ENCODE data around the gene FKRP.

FKRP gene

DNA sequence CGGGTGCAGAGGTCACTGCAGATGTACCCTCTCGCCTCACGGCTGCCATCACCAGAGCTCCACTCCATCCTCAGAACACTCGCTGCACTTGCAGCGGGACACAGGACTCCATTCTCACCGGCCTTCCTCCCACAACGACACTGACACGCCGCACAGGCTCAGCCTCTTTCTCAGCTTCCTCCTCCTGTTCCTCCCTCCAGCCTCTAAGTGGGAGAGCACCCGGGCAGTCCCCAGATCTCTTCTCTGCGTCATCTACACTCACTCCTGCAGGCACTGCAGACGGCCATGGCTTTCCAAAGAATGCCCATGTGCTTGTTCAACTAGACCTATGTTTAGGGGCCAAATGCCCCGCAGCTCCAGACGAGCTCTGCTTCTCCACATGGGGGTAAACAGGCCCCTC lies 14.3 kb upstream of the FKRP start:
- Histone ChIP-seq H3K27ac (ENCODE audit: low read depth, low read length) (no peak overlapping the region), H3K36me3 (ENCODE audit: control insufficient read depth in 1 of 2, insufficient read depth in 2 of 2, low read length in 2 of 2) (peaks cover 46 to 84% of the 10 kb centered on the region in 2 donors)

DNA sequence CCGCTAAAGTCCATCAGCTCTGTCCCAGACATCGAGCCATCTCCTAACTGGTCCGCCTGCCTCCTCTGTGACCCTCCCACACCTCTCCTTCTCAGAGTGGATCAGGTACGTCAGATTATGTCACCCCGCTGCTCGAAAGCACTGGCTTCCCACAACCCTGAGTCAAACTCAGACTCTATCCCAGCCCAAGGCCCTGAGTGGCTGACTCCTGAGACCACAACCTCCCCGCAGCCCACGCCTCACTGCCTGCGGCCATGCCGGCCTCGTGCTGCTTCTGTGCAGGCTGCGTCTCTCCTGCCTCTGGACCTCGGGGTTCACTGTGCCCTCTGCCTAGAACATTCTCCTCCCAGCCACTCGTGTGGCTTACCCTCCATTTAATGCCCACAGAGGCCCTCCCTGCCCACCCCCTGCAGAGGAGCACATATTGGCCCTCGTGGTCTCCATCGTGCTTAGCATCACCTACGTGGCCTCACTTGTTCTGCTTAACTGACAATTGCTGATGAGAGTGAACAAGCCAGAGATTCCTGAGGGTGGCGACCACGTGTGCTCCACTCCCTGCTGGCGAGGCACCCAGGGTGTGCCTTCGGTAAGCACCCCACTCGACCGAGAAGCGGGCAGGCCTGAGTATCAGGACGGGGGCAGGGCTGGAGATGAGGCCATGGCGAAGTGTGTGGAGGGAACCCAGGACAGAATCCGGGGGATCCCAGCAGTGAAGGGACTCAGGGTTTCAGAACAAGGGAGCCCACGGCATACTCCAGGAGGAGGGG lies 13.5 kb upstream of the FKRP start:
- Histone ChIP-seq H3K9me3 (ENCODE audit: control insufficient read depth in 1 of 2, low read length in 2 of 2) (no peaks in the 10 kb centered on the region), H3K27ac (ENCODE audit: low read depth, low read length) (no peak overlapping the region), H3K9ac (ENCODE audit: low read depth in 1 of 2, low read length in 2 of 2) (no peak overlapping the region), H3K4me3 (ENCODE audit: low read depth in 1 of 2, low read length in 2 of 2) (no peak overlapping the region), H3K4me1 (ENCODE audit: control insufficient read depth in 1 of 2, insufficient read depth in 2 of 2, low read length in 2 of 2) (peaks cover 8 to 24% of the 10 kb centered on the region in 2 donors), H3K36me3 (ENCODE audit: control insufficient read depth in 1 of 2, insufficient read depth in 2 of 2, low read length in 2 of 2) (peaks cover 49 to 84% of the 10 kb centered on the region in 2 donors), H3K27me3 (ENCODE audit: control insufficient read depth in 1 of 2, insufficient read depth in 2 of 2, low read length in 2 of 2) (no peaks in the 10 kb centered on the region)

More for the DNA sequence above, 14.3 kb upstream of the FKRP start:
- Histone ChIP-seq H3K27me3 (ENCODE audit: control insufficient read depth in 1 of 2, insufficient read depth in 2 of 2, low read length in 2 of 2) (no peaks in the 10 kb centered on the region), H3K4me1 (ENCODE audit: control insufficient read depth in 1 of 2, insufficient read depth in 2 of 2, low read length in 2 of 2) (peaks cover 8 to 18% of the 10 kb centered on the region in 2 donors), H3K9ac (ENCODE audit: low read depth in 1 of 2, low read length in 2 of 2) (no peak overlapping the region), H3K4me3 (ENCODE audit: low read depth in 1 of 2, low read length in 2 of 2) (no peak overlapping the region), H3K9me3 (ENCODE audit: control insufficient read depth in 1 of 2, low read length in 2 of 2) (no peaks in the 10 kb centered on the region)

DNA sequence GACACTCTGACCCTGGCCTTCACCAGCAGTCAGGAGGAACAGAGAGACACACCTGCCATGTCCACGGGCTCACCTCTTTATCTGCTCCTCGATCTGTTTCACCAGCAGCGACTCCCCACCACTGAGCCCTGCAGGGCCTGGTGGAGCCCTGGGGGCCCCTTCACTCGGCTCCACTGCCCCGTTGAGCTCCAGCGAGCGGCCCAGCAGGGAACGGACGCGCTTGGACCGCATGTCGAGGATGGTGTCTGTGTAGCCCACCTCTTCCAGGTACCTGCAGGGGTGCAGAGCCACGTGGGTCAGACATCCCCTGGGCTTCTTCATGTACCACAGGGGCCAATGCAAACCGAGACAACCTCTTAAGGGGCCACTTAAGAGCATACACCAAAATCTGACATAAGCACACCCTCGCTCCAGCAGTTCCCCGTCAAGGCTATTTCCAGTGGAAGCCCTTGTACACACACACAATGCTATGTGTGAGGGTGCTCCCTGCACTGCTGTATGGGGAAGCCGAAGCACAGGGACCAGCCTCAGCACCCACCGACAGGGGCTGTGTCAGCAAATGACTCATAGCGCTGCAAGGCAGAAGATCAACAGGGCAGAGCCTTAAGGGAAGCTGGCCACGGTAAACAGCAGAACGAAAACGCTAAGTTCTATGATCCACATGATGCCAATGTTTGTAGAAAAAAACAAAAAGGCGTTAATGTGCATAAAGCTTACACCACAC lies 12.7 kb upstream of the FKRP start:
- H3K9ac ChIP-seq (ENCODE audit: low read depth in 1 of 2, low read length in 2 of 2), result no peak overlapping the region
- H3K27me3 ChIP-seq (ENCODE audit: control insufficient read depth in 1 of 2, insufficient read depth in 2 of 2, low read length in 2 of 2), result no peaks in the 10 kb centered on the region
- H3K36me3 ChIP-seq (ENCODE audit: control insufficient read depth in 1 of 2, insufficient read depth in 2 of 2, low read length in 2 of 2), result peaks cover 44 to 84% of the 10 kb centered on the region in 2 donors
- H3K4me1 ChIP-seq (ENCODE audit: control insufficient read depth in 1 of 2, insufficient read depth in 2 of 2, low read length in 2 of 2), result peaks cover 8 to 24% of the 10 kb centered on the region in 2 donors
- H3K9me3 ChIP-seq (ENCODE audit: control insufficient read depth in 1 of 2, low read length in 2 of 2), result no peaks in the 10 kb centered on the region
- no peak overlapping the region for H3K27ac ChIP-seq (ENCODE audit: low read depth, low read length)
- H3K4me3 ChIP-seq (ENCODE audit: low read depth in 1 of 2, low read length in 2 of 2), result no peak overlapping the region

DNA sequence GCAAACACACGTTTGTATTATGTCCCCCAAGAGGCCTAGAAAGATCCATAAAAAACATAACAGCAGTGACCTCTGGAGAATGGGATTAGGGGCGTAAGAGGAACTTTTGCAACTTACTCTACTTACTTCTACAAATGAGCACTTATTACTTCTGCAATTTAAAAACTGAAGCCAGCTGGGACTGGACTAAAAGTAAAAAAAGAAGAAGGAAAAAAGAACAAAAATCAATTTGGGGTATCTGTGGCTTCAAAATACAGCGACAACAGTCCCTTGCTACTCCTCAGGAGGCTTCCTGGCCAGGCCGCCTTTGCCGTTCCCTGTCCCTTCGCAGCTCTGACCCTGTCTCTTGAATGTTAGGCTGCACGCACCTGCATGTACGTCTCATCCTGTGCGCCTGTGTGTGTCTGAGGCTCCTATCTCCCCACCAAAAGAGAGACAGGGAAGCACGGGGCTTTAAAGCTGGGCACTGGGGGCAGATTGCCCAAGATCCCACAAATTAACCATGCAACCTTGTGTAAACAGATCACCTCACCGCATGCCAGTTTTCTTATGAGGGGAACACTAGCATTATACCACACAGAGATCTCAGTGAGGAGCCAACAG lies 12.1 kb upstream of the FKRP start:
- H3K9me3 ChIP-seq (ENCODE audit: control insufficient read depth in 1 of 2, low read length in 2 of 2), result no peaks in the 10 kb centered on the region
- peaks cover 44 to 85% of the 10 kb centered on the region in 2 donors for H3K36me3 ChIP-seq (ENCODE audit: control insufficient read depth in 1 of 2, insufficient read depth in 2 of 2, low read length in 2 of 2)
- H3K4me1 ChIP-seq (ENCODE audit: control insufficient read depth in 1 of 2, insufficient read depth in 2 of 2, low read length in 2 of 2), result peaks cover 7 to 23% of the 10 kb centered on the region in 2 donors
- H3K9ac ChIP-seq (ENCODE audit: low read depth in 1 of 2, low read length in 2 of 2), result no peak overlapping the region
- no peak overlapping the region for H3K27ac ChIP-seq (ENCODE audit: low read depth, low read length)
- H3K4me3 ChIP-seq (ENCODE audit: low read depth in 1 of 2, low read length in 2 of 2), result no peak overlapping the region
- no peaks in the 10 kb centered on the region for H3K27me3 ChIP-seq (ENCODE audit: control insufficient read depth in 1 of 2, insufficient read depth in 2 of 2, low read length in 2 of 2)

DNA sequence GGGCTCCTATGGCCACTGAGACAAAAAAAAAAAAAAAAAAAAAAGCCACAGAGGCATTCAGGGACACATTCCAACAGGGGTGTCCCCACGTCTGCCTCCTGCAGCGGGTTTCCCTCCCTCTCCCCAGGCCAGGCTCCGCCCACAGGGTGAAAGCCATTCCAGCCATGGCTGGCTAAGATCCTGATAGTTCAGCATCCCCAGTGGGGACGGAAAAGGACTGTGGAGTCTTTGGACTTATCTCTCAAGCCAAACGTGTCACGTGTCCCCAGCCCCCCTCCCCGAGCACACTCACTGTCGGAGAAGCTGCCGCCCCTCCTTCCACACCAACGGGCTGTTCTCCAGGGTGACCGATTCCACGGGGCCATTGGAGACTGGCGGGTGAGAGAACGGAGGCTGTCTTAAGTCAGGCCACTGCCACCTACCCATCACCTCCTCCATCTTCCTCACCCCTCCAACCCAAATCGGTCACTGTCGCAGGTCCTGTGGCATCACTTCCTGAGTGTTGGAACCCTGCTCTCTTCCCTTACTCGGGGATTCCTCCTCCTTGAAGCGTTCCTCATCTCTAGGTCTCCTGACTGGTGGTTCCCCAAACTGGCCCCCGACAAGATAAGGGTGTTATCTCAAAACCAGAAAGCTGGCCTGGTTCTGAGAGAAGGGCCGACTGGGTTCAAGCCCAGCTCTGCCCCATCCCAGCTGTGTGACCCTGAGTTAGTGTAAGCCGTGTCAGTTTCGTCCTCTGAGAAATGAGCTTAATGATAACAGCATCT lies 9.1 kb upstream of the FKRP start:
- Histone ChIP-seq H3K9me3 (ENCODE audit: control insufficient read depth in 1 of 2, low read length in 2 of 2) (no peaks in the 10 kb centered on the region), H3K27ac (ENCODE audit: low read depth, low read length) (no peak overlapping the region), H3K27me3 (ENCODE audit: control insufficient read depth in 1 of 2, insufficient read depth in 2 of 2, low read length in 2 of 2) (no peaks in the 10 kb centered on the region), H3K9ac (ENCODE audit: low read depth in 1 of 2, low read length in 2 of 2) (no peak overlapping the region), H3K4me1 (ENCODE audit: control insufficient read depth in 1 of 2, insufficient read depth in 2 of 2, low read length in 2 of 2) (peaks cover 3 to 10% of the 10 kb centered on the region in 2 donors), H3K4me3 (ENCODE audit: low read depth in 1 of 2, low read length in 2 of 2) (no peak overlapping the region), H3K36me3 (ENCODE audit: control insufficient read depth in 1 of 2, insufficient read depth in 2 of 2, low read length in 2 of 2) (peaks cover 29 to 76% of the 10 kb centered on the region in 2 donors)

DNA sequence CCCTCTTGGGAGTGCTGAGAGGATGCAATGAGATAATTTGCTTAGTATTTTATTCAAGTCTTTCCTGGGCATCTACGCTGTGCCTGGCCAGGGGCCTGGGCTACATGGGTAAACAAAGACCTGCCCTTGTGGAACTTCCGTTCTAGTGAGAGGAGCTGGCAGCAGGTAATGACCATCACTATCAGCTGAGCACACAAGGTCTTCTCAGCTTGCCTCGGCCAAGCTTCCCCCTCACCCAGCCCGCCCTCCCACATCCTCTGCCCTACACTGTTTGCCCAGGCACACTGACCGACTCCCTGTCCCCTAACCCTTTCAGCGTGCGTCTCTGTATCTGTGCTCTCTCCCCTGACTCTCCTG lies 8.6 kb upstream of the FKRP start:
- peaks cover 25 to 77% of the 10 kb centered on the region in 2 donors for H3K36me3 ChIP-seq (ENCODE audit: control insufficient read depth in 1 of 2, insufficient read depth in 2 of 2, low read length in 2 of 2)
- no peak overlapping the region for H3K27ac ChIP-seq (ENCODE audit: low read depth, low read length)
- H3K4me1 ChIP-seq (ENCODE audit: control insufficient read depth in 1 of 2, insufficient read depth in 2 of 2, low read length in 2 of 2), result peaks cover 3 to 10% of the 10 kb centered on the region in 2 donors
- H3K9me3 ChIP-seq (ENCODE audit: control insufficient read depth in 1 of 2, low read length in 2 of 2), result no peaks in the 10 kb centered on the region
- H3K27me3 ChIP-seq (ENCODE audit: control insufficient read depth in 1 of 2, insufficient read depth in 2 of 2, low read length in 2 of 2), result no peaks in the 10 kb centered on the region
- H3K9ac ChIP-seq (ENCODE audit: low read depth in 1 of 2, low read length in 2 of 2), result no peak overlapping the region
- H3K4me3 ChIP-seq (ENCODE audit: low read depth in 1 of 2, low read length in 2 of 2), result no peak overlapping the region

DNA sequence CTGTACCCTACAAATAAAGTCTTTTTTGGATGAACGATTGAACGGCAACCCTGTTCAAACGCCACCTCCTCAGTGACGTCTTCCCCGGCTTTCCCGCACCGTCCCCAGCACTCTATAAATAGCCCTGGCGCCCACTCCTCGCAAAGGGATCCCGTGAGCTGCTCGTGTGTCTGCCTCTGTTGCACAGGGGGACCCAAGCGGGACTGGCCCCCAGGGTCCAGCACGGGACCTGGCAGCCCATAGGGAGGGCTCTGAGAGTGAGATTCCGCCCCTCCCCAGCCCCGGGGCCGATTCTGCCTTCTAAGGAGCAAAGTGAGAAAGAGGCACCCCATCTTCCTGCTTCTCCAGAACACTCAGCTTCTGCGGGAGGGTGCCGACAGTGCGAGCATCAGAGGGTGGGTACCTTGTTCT lies 8.1 kb upstream of the FKRP start:
- Histone ChIP-seq H3K36me3 (ENCODE audit: control insufficient read depth in 1 of 2, insufficient read depth in 2 of 2, low read length in 2 of 2) (peaks cover 20 to 73% of the 10 kb centered on the region in 2 donors), H3K27ac (ENCODE audit: low read depth, low read length) (no peak overlapping the region), H3K9me3 (ENCODE audit: control insufficient read depth in 1 of 2, low read length in 2 of 2) (no peaks in the 10 kb centered on the region), H3K27me3 (ENCODE audit: control insufficient read depth in 1 of 2, insufficient read depth in 2 of 2, low read length in 2 of 2) (no peaks in the 10 kb centered on the region), H3K4me1 (ENCODE audit: control insufficient read depth in 1 of 2, insufficient read depth in 2 of 2, low read length in 2 of 2) (peaks cover 3 to 8% of the 10 kb centered on the region in 2 donors), H3K9ac (ENCODE audit: low read depth in 1 of 2, low read length in 2 of 2) (no peak overlapping the region), H3K4me3 (ENCODE audit: low read depth in 1 of 2, low read length in 2 of 2) (no peak overlapping the region)

DNA sequence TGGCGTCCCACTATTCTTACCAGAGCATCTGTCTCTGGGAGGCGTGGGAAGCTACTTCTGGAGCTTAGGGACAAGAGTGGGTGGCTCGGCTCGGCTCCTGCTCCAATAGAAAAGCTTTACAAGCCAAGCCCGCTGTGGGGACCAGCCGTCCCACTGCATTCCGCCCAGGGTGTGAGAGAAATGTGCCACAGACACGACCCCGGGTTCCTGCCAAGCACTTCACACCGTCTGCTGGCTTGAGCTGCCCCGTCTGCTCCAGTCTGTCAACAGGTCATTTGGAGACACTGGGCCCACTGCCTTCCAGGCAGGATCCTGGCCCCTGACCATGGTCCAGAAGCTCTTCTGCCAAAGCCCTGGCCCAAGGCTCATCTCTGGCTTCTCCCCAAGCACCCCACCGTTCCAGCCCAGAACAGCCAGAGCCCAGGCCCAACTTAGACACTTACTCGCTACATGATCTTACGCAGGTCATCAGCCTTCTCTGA lies 6.5 kb upstream of the FKRP start:
- no peak overlapping the region for H3K9ac ChIP-seq (ENCODE audit: low read depth in 1 of 2, low read length in 2 of 2)
- H3K9me3 ChIP-seq (ENCODE audit: control insufficient read depth in 1 of 2, low read length in 2 of 2), result no peaks in the 10 kb centered on the region
- H3K4me1 ChIP-seq (ENCODE audit: control insufficient read depth in 1 of 2, insufficient read depth in 2 of 2, low read length in 2 of 2), result peaks cover 0 to 17% of the 10 kb centered on the region in 2 donors
- H3K36me3 ChIP-seq (ENCODE audit: control insufficient read depth in 1 of 2, insufficient read depth in 2 of 2, low read length in 2 of 2), result peaks cover 8 to 57% of the 10 kb centered on the region in 2 donors
- no peak overlapping the region for H3K27ac ChIP-seq (ENCODE audit: low read depth, low read length)
- no peaks in the 10 kb centered on the region for H3K27me3 ChIP-seq (ENCODE audit: control insufficient read depth in 1 of 2, insufficient read depth in 2 of 2, low read length in 2 of 2)
- H3K4me3 ChIP-seq (ENCODE audit: low read depth in 1 of 2, low read length in 2 of 2), result no peak overlapping the region

DNA sequence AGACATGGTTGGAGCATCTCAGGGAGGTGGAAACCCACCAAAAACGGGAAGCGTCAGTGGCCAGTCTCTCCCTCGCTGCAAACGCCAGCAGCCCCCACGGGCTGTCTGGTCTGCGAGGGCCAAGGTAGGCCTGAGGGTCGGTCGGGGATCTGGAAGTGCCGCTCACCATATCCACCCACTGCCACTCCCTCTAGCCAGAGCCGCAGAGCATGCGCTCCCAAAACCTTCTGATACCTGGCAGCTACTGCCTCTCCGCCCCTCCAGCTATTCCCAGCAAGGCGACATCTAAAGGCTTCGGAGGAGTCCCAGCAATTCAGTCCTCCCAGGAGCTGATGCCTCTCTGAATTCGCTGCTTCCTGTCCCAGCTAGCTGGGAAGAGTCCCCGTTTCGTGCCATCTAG lies 4.4 kb upstream of the FKRP start:
- no peak overlapping the region for H3K4me3 ChIP-seq (ENCODE audit: low read depth in 1 of 2, low read length in 2 of 2)
- H3K27me3 ChIP-seq (ENCODE audit: control insufficient read depth in 1 of 2, insufficient read depth in 2 of 2, low read length in 2 of 2), result no peaks in the 10 kb centered on the region
- no peak overlapping the region for H3K27ac ChIP-seq (ENCODE audit: low read depth, low read length)
- H3K9me3 ChIP-seq (ENCODE audit: control insufficient read depth in 1 of 2, low read length in 2 of 2), result no peaks in the 10 kb centered on the region
- H3K36me3 ChIP-seq (ENCODE audit: control insufficient read depth in 1 of 2, insufficient read depth in 2 of 2, low read length in 2 of 2), result peaks cover 6 to 50% of the 10 kb centered on the region in 2 donors
- H3K4me1 ChIP-seq (ENCODE audit: control insufficient read depth in 1 of 2, insufficient read depth in 2 of 2, low read length in 2 of 2), result peaks cover 7 to 24% of the 10 kb centered on the region in 2 donors
- H3K9ac ChIP-seq (ENCODE audit: low read depth in 1 of 2, low read length in 2 of 2), result no peak overlapping the region

All from duodenal mucosa (tissue), 2 donors.